GM18909 (cell line): Measurements from ENCODE around the gene PLEKHF1.

Experiments
- ATAC-seq: cut with Tn5 transposase; IDR thresholded peaks from one replicate; pipeline ENCODE4 v1.9.1; 2021; ENCODE audit warnings: mild to moderate bottlenecking; ENCODE audit not compliant: unreplicated experiment, poor library complexity

The PLEKHF1 gene

GRCh38 chr19:29634423-29635130 lies 30.7 kb upstream of the PLEKHF1 start:
- ATAC-seq, result no peak

DNA sequence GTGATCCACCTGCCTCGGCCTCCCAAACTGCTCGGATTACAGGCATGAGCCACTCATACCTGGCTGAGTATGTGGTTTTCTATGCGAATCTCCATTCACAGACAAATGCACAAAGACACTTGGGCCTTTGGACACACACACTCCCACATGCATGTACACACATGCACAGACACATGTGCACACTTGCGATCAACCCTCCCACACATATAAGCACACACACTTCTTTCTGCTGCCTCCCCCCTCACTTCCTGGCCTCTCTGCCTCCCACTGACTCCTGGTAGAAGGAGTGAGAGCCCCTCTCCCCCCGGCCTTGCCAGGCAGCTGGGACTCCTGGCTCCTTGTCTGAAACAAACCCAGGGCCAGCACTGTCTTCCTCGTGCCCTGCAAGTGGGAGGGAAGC lies 29.3 kb upstream of the PLEKHF1 start:
- ATAC-seq, result no peak

DNA sequence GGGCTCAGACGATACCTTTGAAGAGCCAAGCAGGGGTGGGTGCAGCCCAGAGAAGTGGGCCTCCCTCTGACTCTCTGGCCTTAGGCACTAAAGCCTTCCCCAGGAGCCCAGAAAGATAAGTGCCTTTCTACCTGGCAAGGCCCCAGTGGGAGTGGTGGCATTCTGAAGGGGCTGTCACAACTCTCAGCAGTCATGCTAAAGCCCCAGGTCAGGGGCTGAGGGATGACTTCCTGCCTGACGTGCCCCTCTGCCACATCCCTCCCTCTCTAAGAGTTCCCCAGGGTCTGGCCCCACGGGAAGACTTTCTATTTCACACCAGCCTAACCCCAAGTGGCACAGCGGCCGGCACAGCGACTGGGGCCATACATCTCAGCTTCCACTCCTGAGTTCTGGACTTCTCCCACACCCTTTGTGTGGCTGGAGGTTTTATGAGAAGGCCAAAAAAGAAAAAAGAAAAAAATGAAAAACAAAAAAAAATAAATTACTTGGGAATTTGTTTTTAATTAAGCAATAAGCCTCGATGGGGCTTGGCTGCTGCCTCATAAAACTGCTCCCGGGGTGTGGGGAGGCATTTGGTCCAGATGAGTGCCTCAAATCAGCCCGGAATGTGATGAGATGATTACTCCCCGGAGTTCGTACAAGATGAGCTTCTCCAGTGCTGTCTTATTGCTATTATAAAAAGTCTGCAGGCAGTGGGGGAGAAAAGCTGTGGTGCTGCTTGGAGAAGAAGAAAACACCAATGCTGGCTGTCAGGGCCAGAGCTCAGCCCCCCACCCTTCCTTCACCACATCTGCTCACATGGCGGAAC lies 28.5 kb upstream of the PLEKHF1 start:
- ATAC-seq, result no peak

- no peak for ATAC-seq
Observed at GRCh38 chr19:29639086-29639485, 26.2 kb upstream of the PLEKHF1 start.

DNA sequence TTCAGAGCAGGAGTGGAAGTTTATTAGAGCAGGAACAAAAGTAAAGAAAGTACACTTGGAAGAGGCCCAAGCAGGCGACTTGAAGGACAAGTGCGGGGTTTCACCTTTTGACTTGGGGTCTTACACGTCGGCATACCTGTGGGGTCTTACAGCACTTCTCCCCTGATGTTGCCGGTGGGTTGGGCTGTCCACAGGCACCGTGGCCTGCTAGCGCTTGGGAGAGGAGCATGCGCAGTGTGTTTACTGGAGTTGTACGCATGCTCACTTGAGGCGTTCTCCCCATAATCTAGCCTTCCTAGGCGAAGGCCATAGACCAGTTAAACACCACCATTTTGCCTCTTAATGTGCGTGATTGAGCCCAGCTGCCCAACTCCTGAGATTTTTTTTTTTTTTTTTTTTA lies 25.0 kb upstream of the PLEKHF1 start:
- no peak for ATAC-seq

DNA sequence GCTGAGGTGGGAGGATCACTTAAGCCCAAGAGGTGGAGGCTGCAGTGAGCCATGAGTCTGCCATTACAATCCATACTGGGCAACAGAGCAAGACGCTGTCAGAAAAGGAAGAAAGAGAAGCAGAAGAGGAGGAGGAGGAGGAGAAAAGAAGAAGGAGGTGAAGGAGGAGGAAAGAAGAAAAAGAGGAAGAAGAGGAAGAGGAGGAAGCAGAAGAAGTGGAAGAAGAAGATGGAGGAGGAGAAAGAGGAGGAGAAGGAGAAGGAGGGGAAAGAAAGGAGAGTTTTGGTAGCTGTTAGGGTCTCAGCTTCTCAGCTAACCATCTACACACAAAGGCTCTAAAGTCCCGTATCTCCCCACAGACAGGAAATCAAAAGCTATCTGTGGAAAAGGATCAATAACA lies 23.7 kb upstream of the PLEKHF1 start:
- no peak for ATAC-seq

DNA sequence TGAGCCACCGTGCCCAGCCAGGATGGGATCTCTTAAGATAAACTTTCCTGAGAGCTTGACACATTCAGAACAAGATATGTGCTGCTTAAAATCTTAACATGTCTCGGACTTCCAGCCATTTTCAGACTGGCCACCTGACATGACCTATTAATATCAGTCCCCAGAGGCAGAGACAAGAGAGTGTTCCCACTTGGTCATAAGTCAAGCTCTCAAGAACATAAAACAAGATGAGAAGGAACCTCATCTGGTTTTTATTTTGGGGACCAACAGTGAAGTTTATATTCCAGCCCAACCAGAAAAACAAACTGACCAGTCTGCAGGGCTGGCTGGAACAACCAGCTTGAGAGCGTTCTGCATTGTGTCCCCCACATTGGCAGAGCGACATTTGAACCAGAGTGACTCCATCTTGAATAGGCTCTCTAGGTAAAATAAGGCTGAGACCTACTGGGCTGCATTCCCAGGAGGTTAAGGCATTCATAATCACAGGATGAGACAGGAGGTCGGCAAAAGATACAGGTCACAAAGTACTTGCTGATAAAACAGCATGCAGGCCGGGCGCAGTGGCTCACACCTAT lies 21.8 kb upstream of the PLEKHF1 start:
- no peak for ATAC-seq

GRCh38 chr19:29644210-29644609 lies 21.1 kb upstream of the PLEKHF1 start:
- no peak for ATAC-seq

DNA sequence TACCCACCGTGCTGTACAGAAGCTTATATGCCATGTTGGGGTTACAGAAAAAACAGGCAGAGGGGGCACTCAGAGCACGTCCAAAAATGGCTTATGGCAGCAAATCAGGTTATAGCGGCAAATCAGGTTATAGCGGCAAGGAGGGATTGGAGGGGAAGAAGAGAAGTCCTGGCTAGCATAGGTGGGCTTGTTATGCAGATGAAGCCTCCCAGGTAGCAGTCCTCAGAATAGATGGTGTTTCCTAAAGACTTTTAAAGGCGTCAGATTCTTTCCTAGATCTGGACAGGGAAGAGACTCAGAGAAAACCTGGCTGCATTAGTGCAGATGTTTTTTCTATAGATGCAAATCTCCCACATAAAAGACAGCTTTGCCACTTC lies 19.8 kb upstream of the PLEKHF1 start:
- no peak for ATAC-seq

DNA sequence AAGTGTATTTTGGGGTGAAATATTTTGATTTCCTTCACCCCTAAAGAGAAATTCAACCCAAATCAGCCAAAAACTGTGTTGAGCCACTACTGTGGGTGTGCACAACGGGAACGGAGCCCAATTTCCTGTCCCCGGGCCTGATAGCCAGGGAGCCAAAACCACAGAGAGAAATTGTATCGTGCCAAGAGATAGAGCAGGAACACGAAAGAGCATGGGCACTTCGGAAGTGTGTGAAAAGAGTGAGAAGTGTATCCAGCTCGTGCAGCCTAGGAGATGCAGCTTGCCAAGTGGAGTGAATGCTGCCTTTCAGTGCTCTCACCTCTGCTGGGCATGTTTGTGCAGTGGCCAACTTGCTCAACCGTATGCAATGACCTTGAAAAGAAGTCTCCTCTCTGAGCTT lies 19.4 kb upstream of the PLEKHF1 start:
- ATAC-seq, result no peak

GRCh38 chr19:29650772-29651387 lies 14.4 kb upstream of the PLEKHF1 start:
- no peak for ATAC-seq

DNA sequence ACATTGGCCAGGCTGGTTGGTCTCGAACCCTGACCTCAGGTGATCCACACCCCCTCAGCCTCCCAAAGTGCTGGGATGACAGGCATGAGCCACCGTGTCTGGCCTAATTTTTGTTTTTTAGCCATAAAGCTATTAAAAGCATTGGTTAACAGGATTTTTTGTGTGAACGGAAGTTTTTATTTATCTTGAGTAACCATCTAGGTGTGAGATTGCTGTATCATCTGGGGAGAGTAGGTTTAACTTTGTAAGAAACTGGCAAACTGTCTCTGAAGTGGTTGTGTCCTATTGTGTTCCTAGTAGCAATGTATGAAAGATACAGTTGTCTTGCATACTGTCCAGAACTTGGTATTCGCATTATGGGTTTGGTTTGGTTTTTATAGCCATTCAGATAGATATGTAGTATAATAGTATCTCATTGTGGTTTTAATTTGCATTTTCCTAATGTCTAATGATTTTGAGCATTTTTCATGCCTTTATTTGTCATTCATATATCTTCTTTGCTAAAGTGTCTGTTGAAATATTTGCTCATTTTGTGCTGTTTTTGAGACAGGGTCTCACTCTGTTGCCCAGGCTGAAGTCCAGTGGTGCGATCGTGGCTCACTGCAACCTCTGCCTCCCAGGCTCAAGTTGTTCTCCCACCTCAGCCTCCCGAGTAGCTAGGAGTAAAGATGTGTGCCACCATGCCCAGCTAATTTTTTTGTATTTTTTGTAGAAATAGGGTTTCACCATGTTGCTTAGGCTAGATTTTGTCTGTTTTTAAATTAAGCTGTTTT lies 13.5 kb upstream of the PLEKHF1 start:
- ATAC-seq, result no peak

GRCh38 chr19:29653398-29653797 lies 11.9 kb upstream of the PLEKHF1 start:
- ATAC-seq, result no peak

- no peak for ATAC-seq
Observed at GRCh38 chr19:29655648-29656335, 9.5 kb upstream of the PLEKHF1 start.

- ATAC-seq, result no peak
Observed at GRCh38 chr19:29658221-29658991, 6.9 kb upstream of the PLEKHF1 start.

DNA sequence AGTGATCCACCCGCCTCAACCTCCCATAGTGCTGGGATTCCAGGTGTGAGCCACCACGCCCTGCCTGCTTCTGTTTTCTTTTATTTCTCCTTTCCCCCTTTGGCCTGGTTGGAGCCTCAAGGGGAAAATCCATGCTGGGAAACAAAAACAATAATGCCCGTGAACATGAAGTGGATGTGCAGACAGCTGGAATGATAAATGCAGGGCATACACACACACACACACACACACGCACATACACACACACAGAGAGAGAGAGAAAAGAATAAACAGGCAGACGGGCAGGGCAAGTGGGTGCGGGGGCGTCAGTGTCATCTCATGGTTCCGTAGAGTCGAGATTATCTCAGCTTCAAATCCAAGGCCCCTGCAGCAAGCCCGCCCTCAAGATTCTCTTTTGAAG lies 4.4 kb upstream of the PLEKHF1 start:
- no peak for ATAC-seq

DNA sequence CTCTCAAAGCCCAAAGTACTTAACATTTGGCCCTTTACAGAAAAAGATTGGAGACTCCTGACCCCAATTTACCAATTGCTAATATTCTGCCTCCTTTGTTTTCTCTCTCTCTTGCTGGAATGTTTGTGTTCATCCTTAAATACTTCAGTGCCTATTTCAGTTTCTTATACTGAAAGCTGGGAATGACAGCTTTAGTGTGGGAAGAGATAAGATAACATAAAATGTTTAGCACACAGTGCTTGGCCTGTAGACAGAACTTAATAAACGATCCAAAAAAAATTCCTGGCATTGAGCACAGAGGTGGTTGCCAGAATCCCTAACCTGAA lies 3.0 kb upstream of the PLEKHF1 start:
- ATAC-seq, result no peak

DNA sequence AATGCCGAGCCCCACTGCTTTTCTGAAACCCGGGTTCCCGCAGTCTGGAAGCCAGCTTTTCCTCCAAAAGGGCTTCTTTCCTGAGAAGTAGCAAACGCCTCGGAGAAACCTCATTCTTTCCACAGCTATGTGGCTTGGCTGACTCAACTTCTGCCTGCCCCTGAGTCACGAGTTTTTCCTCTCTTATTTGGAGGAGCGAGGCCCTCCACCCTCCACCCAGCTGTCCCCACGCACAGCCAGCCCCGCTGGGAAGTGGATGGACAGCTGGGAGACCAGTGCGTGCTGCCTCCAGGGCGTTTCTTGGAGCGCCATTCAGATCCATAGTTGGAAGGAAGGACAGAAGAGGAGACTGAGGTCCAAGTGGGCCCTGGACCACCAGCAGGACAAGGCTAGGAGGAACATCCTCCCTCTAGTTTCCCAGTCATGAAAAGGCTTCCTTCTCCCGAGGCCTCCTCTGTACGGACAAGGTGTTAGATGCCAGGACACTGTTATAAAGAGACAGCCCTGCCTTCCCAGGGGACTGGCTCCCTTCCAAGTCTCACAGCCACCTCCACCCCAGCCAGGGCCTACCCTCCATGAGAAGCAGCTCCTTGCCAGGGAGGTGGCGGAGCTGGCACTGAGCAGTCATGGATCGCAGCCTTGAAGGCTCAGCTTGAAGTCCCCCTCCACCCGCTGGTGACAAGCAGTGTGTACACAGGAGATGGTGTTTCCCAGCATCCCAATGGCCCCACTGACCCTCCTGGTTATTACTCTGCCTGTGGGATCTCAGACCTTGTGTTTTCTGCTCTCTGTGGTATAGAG lies 2.5 kb upstream of the PLEKHF1 start:
- ATAC-seq, result no peak
